HG02981 (cell line): Measurements from ENCODE around the gene NEGR1.
"Not testable (repeated sequence)": the region's sequence is repeated elsewhere in the genome, so short reads cannot be mapped to it uniquely, and the experiment has no call there.

Experiments used
- ATAC-seq: cut with Tn5 transposase; IDR thresholded peaks from one replicate; pipeline ENCODE4 v1.9.1; 2021; ENCODE audit warnings: mild to moderate bottlenecking, moderate library complexity; ENCODE audit not compliant: unreplicated experiment

The NEGR1 gene

GRCh38 chr1:71964188-71964587 is 318.2 kb downstream of the NEGR1 start:
- ATAC-seq, result no peak

GRCh38 chr1:71956613-71957285 is 325.6 kb downstream of the NEGR1 start:
- no peak for ATAC-seq

- no peak for ATAC-seq
Observed at GRCh38 chr1:71950579-71950978, 331.8 kb downstream of the NEGR1 start.

GRCh38 chr1:71949681-71950080 is 332.7 kb downstream of the NEGR1 start:
- ATAC-seq, result no peak

GRCh38 chr1:71948561-71948960 is 333.8 kb downstream of the NEGR1 start:
- no peak for ATAC-seq

GRCh38 chr1:71944006-71944405 is 338.3 kb downstream of the NEGR1 start:
- no peak for ATAC-seq

GRCh38 chr1:71940261-71940660 is 342.1 kb downstream of the NEGR1 start:
- no peak for ATAC-seq

- ATAC-seq, result no peak
Observed at GRCh38 chr1:71930511-71930910, 351.8 kb downstream of the NEGR1 start.

GRCh38 chr1:71921935-71922559 is 360.3 kb downstream of the NEGR1 start:
- ATAC-seq, result no peak

- no peak for ATAC-seq
Observed at GRCh38 chr1:71921204-71921603, 361.1 kb downstream of the NEGR1 start.

- no peak for ATAC-seq
Observed at GRCh38 chr1:71920556-71920955, 361.8 kb downstream of the NEGR1 start.

- no peak for ATAC-seq
Observed at GRCh38 chr1:71919811-71920509, 362.4 kb downstream of the NEGR1 start.

GRCh38 chr1:71918630-71919029 is 363.7 kb downstream of the NEGR1 start:
- ATAC-seq, result no peak

GRCh38 chr1:71916894-71917293 is 365.4 kb downstream of the NEGR1 start:
- no peak for ATAC-seq

- no peak for ATAC-seq
Observed at GRCh38 chr1:71914626-71915025, 367.7 kb downstream of the NEGR1 start.

GRCh38 chr1:71908871-71909390 is 373.4 kb downstream of the NEGR1 start:
- ATAC-seq, result no peak

GRCh38 chr1:71908303-71908702 is 374.0 kb downstream of the NEGR1 start:
- ATAC-seq, result no peak

GRCh38 chr1:71899881-71900280 is 382.5 kb downstream of the NEGR1 start:
- no peak for ATAC-seq

GRCh38 chr1:71888166-71888565 is 394.2 kb downstream of the NEGR1 start:
- ATAC-seq, result not testable (repeated sequence)

GRCh38 chr1:71885171-71885570 is 397.2 kb downstream of the NEGR1 start:
- no peak for ATAC-seq

- ATAC-seq, result no peak
Observed at GRCh38 chr1:71882637-71883036, 399.7 kb downstream of the NEGR1 start.

- no peak for ATAC-seq
Observed at GRCh38 chr1:71882226-71882625, 400.1 kb downstream of the NEGR1 start.
